Prostate gland (tissue), 2 donors: ENCODE measurements around the gene AK8. TPM values are rescaled to one million over a fixed set of nuclear protein-coding genes. Genes with fewer than 3 reads are reported as not detected.

Experiments used
- DNase-seq: peaks from one replicate; pipeline ENCODE4 v3.0.0-alpha.2; 2019; ENCODE audit warnings: low spot score
- H3K27ac ChIP-seq, 2 donors: fragments of 200-600 bp; sonication (generic); 2 replicates each; pipeline ENCODE4 v1.5.1; 2017 to 2019
- H3K27me3 ChIP-seq: fragments of 200-600 bp; sonication (generic); replicated peaks from 2 replicates; pipeline ENCODE4 v1.5.1; 2019; ENCODE audit not compliant: insufficient read depth
- H3K36me3 ChIP-seq, 2 donors: fragments of 200-600 bp; sonication (generic); 1 replicate in 1 of 2; 2 replicates in 1 of 2; pipeline versions ENCODE4 v1.5.1 to v1.8.1; 2017 to 2019
- H3K4me1 ChIP-seq: fragments of 200-600 bp; sonication (generic); replicated peaks from 2 replicates; pipeline ENCODE4 v1.5.1; 2019
- H3K4me3 ChIP-seq, 2 donors: fragments of 200-600 bp; sonication (generic); 2 replicates each; pipeline ENCODE4 v1.5.1; 2017 to 2019
- H3K9me3 ChIP-seq: fragments of 200-600 bp; sonication (generic); 2 replicates; pipeline ENCODE4 v1.5.1; 2017
- POLR2A ChIP-seq: fragments of 450-650 bp; IDR thresholded peaks from one replicate; pipeline ENCODE4 v1.6.1; 2016; ENCODE audit warnings: antibody characterized with exemption, mild to moderate bottlenecking
- POLR2AphosphoS5 ChIP-seq: sonication (generic); formaldehyde crosslinking; IDR thresholded peaks from one replicate; pipeline ENCODE4 v1.6.1; 2017; ENCODE audit warnings: antibody characterized with exemption
- WGBS: methylation state at CpG from one replicate; pipeline ENCODE4 v1.1.5; 2018; 5-methylcytosine and 5-hydroxymethylcytosine counted together
- intact Hi-C: fragments of 100-400 bp; cut with DNase I; formaldehyde crosslinking; loops from one replicate; pipeline ENCODE4 v1.14.2; 2022
- total RNA-seq, 2 donors: library from RNA; depleted of rRNA; stranded (reverse); fragments of >200 nt; gene quantifications; one replicate each; pipeline ENCODE4 v1.1.0, GENCODE V29; 2016
- TF ChIP-seq, protein P1 (sequence below), 4 experiments: fragments of 200-600 bp in 2 of 4; fragments of 450-650 bp in 2 of 4; sonication (generic) in 2 of 4; IDR thresholded peaks; 1 replicate in 3 of 4; 2 replicates in 1 of 4; pipeline ENCODE4 v1.5.1; 2016 to 2019; ENCODE audit warnings: antibody characterized with exemption in 4 of 4, mild to moderate bottlenecking in 2 of 4, moderate library complexity in 2 of 4

AK8 gene
- total RNA-seq, 2 donors from 2014 or later, result 3.3 to 4.1 TPM

DNA sequence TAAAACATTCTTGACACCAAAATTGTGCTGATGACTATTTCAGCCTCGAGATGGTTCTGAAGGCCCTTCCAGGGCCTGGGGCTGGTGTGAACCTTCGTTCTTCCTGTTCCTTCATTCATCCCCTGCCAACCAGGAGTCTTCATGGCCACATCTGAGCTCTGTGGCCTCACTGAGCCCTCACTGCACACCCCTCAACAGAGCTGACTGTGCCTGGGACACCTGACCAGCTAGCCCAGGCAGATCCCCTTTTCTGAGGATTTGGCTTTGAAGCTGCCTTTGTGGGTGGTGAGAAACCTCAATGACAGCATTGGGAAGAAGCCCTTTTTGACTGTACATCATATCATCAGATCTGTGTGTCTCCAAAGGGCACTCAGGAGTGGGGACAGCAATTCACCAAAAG, 13.8 kb downstream of the AK8 start:
- TF ChIP-seq POLR2AphosphoS5, result no peak
- no peak for TF ChIP-seq POLR2A
- TF ChIP-seq, protein P1, sequence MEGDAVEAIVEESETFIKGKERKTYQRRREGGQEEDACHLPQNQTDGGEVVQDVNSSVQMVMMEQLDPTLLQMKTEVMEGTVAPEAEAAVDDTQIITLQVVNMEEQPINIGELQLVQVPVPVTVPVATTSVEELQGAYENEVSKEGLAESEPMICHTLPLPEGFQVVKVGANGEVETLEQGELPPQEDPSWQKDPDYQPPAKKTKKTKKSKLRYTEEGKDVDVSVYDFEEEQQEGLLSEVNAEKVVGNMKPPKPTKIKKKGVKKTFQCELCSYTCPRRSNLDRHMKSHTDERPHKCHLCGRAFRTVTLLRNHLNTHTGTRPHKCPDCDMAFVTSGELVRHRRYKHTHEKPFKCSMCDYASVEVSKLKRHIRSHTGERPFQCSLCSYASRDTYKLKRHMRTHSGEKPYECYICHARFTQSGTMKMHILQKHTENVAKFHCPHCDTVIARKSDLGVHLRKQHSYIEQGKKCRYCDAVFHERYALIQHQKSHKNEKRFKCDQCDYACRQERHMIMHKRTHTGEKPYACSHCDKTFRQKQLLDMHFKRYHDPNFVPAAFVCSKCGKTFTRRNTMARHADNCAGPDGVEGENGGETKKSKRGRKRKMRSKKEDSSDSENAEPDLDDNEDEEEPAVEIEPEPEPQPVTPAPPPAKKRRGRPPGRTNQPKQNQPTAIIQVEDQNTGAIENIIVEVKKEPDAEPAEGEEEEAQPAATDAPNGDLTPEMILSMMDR (IDR thresholded peaks at IDR 0.05), result no peak
- no peaks in the 10 kb centered on the region for H3K36me3 ChIP-seq
- peaks cover 6% of the 10 kb centered on the region for H3K4me1 ChIP-seq
- no peak overlapping the region for H3K4me3 ChIP-seq
- intact Hi-C loops, result no loop called here
- WGBS, result 79% methylated on average over 2 of the region's 2 CpGs
- no peaks in the 10 kb centered on the region for H3K9me3 ChIP-seq
- no peak for DNase-seq
- H3K27me3 ChIP-seq, result no peaks in the 10 kb centered on the region
- H3K27ac ChIP-seq, result no peak overlapping the region

DNA sequence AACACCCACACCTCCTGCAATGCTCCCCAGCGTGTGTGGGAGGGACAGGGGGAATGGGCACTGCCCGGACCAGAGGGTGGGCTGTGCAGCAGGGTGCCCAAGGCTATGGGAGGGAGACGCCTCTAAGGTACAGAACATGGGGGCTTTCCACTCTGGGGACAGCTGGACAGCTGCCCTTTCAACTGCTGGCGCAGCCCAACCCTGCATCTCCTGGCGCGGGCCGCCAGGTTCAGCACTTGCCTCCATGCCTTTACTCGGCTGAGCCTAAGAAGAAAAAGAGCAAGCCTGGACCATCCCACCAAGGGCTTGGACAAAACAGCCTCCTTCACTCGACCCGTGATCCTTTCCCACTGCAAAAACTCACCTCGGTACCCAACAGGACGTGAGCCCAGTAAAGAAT, 15.0 kb downstream of the AK8 start:
- no peaks in the 10 kb centered on the region for H3K9me3 ChIP-seq
- H3K4me3 ChIP-seq, result no peak overlapping the region
- intact Hi-C loops, result no loop called here
- TF ChIP-seq POLR2A (no peak), POLR2AphosphoS5 (no peak)
- TF ChIP-seq, protein P1 (IDR thresholded peaks at IDR 0.05), result no peak
- no peaks in the 10 kb centered on the region for H3K36me3 ChIP-seq
- no peak overlapping the region for H3K27ac ChIP-seq
- 87% methylated on average over 12 of the region's 12 CpGs for WGBS
- no peaks in the 10 kb centered on the region for H3K27me3 ChIP-seq
- H3K4me1 ChIP-seq, result peaks cover 6% of the 10 kb centered on the region
- no peak for DNase-seq

DNA sequence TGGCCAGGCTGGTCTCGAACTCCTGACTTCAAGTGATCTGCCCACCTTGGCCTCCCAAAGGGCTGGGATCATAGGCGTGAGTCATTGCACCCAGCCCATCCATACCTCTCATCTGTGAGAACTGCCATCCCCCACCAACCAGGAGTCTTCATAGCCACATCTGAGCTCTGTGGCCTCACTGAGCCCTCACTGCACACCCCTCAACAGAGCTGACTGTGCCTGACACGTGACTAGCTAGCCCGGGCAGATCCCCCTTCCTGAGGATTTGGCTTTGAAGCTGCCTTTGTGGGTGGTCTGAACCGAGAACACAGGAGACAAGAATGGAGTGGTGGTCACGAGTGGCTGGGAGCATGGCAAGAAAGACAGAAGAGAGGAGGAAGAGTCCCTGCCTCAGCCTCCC, 15.6 kb downstream of the AK8 start:
- intact Hi-C loops, result no loop called here
- no peaks in the 10 kb centered on the region for H3K36me3 ChIP-seq
- peaks cover 8% of the 10 kb centered on the region for H3K4me1 ChIP-seq
- H3K27ac ChIP-seq, result no peak overlapping the region
- no peaks in the 10 kb centered on the region for H3K9me3 ChIP-seq
- no peak overlapping the region for H3K4me3 ChIP-seq
- H3K27me3 ChIP-seq, result no peaks in the 10 kb centered on the region
- TF ChIP-seq, protein P1 (IDR thresholded peaks at IDR 0.05), result no peak
- TF ChIP-seq POLR2A, result no peak
- TF ChIP-seq POLR2AphosphoS5, result no peak
- DNase-seq, result no peak
- WGBS, result 71% methylated on average over 6 of the region's 6 CpGs

DNA sequence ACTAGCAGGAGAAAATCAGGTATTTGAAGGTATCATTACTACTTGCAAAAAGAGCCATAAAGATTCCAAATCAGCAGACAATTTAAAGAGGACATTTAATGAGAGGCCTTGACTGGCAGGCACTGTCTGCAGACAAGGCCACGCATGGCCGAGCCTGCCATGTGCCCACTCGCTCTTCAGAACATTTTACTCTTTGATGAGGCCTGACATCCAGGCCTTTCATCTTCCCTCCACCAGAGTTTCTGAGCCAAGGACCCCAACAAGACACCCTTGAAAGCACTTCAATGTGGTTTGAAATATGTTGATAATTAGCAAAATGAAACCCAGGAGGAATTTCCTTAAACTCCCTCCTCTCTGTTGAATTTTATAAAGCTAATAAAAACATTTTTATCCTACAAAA, 16.4 kb downstream of the AK8 start:
- WGBS, result 87% methylated on average over 3 of the region's 3 CpGs
- Histone ChIP-seq H3K36me3 (no peaks in the 10 kb centered on the region), H3K9me3 (no peaks in the 10 kb centered on the region), H3K27ac (no peak overlapping the region), H3K4me1 (peaks cover 13% of the 10 kb centered on the region), H3K4me3 (no peak overlapping the region), H3K27me3 (no peaks in the 10 kb centered on the region)
- intact Hi-C loops, result no loop called here
- no peak for DNase-seq
- TF ChIP-seq POLR2A (no peak), POLR2AphosphoS5 (no peak)
- TF ChIP-seq, protein P1 (IDR thresholded peaks at IDR 0.05), result no peak

DNA sequence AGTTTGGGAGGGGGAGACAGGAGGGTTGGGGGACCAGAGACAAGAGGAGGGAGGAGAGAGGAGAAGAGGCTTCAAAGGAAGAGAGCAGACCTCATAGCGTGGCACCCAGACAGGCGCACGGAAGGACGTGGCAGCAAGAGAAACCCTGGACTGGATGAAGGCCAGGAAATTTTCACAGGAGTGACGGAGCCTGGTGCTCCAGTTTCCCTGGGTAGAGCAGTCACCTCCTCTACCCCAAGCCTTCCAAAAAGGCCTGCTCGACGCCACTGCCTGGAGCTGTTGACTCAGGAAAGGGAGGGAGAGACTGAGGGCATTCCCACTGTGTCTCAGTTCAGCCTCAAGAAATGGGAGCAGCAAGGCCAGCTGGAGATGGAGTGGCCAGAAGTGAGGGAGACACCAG, 19.3 kb downstream of the AK8 start:
- TF ChIP-seq, protein P1 (IDR thresholded peaks at IDR 0.05), result no peak
- no peaks in the 10 kb centered on the region for H3K9me3 ChIP-seq
- H3K4me1 ChIP-seq, result peaks cover 8% of the 10 kb centered on the region
- H3K36me3 ChIP-seq, result no peaks in the 10 kb centered on the region
- no peak overlapping the region for H3K27ac ChIP-seq
- intact Hi-C loops, result no loop called here
- no peak overlapping the region for H3K4me3 ChIP-seq
- DNase-seq, result no peak
- WGBS, result 30% methylated on average over 7 of the region's 7 CpGs
- H3K27me3 ChIP-seq, result no peaks in the 10 kb centered on the region
